HepG2 (cell line): ENCODE results near the gene ECE2. TPM values are rescaled to one million over a fixed set of nuclear protein-coding genes. Genes with fewer than 3 reads are reported as not detected.

ENCODE experiments used
- ATAC-seq: fragments of 200-7000 bp; cut with Tn5 transposase; 3 replicates; pipeline ENCODE4 v1.9.1; 2020; ENCODE audit warnings: mild to moderate bottlenecking, moderate library complexity
- BruUV-seq: library from RNA; stranded (reverse); fragments of 400-500 nt; replicated peaks from 2 replicates; lab custom pipeline; 2021; lab: Mats Ljungman, UMichigan
- CTCF ChIA-PET: fragments of 300-600 bp; formaldehyde crosslinking; extraction: SDS; loops from one replicate; lab custom pipeline; 2021; ENCODE audit warnings: low total read pairs, inconsistent platforms, low intra/inter-chr PET ratio; lab: Yijun Ruan, JAX
- POLR2A ChIA-PET: fragments of 350-600 bp; sonication (Branson Sonifier 250); formaldehyde crosslinking; loops from one replicate; lab custom pipeline; 2020; ENCODE audit warnings: antibody characterized with exemption, inconsistent platforms; lab: Yijun Ruan, JAX
- DNase-seq: peaks from one replicate; pipeline ENCODE4 v3.0.0-alpha.2; 2015; ENCODE audit warnings: low spot score
- FAIRE-seq: peaks from 3 replicates; lab custom pipeline; 2011; peaks lifted over from hg19 to GRCh38; lab: Jason Lieb, UNC
- H2AFZ ChIP-seq: one replicate; pipeline ENCODE4 v1.6.1; 2011; ENCODE audit warnings: low read length, inconsistent platforms
- H3K27ac ChIP-seq: fragments of 300-600 bp; 3 replicates; pipeline ENCODE4 v1.8.0; 2011; ENCODE audit warnings: mixed run types, mild to moderate bottlenecking, mixed read lengths, low read length, inconsistent platforms; ENCODE audit not compliant: insufficient read depth; ENCODE audit errors: extremely low read length
- H3K27me3 ChIP-seq, 2 experiments: fragments of 200-600 bp in 1 of 2; 2 replicates in 1 of 2; 3 replicates in 1 of 2; pipeline versions ENCODE4 v1.6.0 to v1.8.0; 2011; ENCODE audit warnings: low read length in 2 of 2, mild to moderate bottlenecking in 2 of 2, moderate library complexity in 2 of 2, inconsistent platforms in 1 of 2; ENCODE audit not compliant: insufficient read depth in 2 of 2, control insufficient read depth in 1 of 2
- H3K36me3 ChIP-seq, 2 experiments: fragments of 200-600 bp in 1 of 2; replicated peaks in 1 of 2; 2 replicates in 1 of 2; 3 replicates in 1 of 2; pipeline versions ENCODE4 v1.5.1 to v1.8.0; 2011; ENCODE audit warnings: low read length in 2 of 2, inconsistent platforms in 1 of 2; ENCODE audit not compliant: insufficient read depth in 2 of 2, control insufficient read depth in 1 of 2
- H3K4me1 ChIP-seq: 2 replicates; pipeline ENCODE4 v1.5.1; 2012; ENCODE audit warnings: low read length, inconsistent platforms; ENCODE audit not compliant: insufficient read depth
- H3K4me2 ChIP-seq: 2 replicates; pipeline ENCODE4 v1.6.0; 2011; ENCODE audit warnings: low read depth, low read length, inconsistent platforms
- H3K4me3 ChIP-seq, 3 experiments: fragments of 200-600 bp in 1 of 3; sonication (generic), shearing (Covaris generic) in 1 of 3; replicated peaks in 1 of 3; 2 replicates each; pipeline ENCODE4 v1.5.1; 2011 to 2016; ENCODE audit warnings: low read length in 3 of 3, inconsistent platforms in 2 of 3, low read depth in 2 of 3, mild to moderate bottlenecking in 2 of 3, control low read depth in 1 of 3, mixed read lengths in 1 of 3; ENCODE audit not compliant: insufficient read depth in 1 of 3
- H3K79me2 ChIP-seq: one replicate; pipeline ENCODE4 v1.6.1; 2011; ENCODE audit warnings: low read length, inconsistent platforms; ENCODE audit not compliant: insufficient read depth
- H3K9ac ChIP-seq: 2 replicates; pipeline ENCODE4 v1.6.0; 2011; ENCODE audit warnings: mild to moderate bottlenecking, low read depth, low read length, inconsistent platforms; ENCODE audit not compliant: insufficient read depth
- H3K9me3 ChIP-seq: 2 replicates; pipeline ENCODE4 v1.5.1; 2012; ENCODE audit warnings: mild to moderate bottlenecking, low read length
- H4K20me1 ChIP-seq: 2 replicates; pipeline ENCODE4 v1.6.0; 2011; ENCODE audit warnings: inconsistent platforms, mild to moderate bottlenecking, low read length, moderate library complexity; ENCODE audit not compliant: insufficient read depth
- AGO1 ChIP-seq: fragments of 200-400 bp; formaldehyde crosslinking; IDR thresholded peaks from 2 replicates; pipeline ENCODE4 v1.6.1; 2017; ENCODE audit warnings: mild to moderate bottlenecking, low read depth, low read length, moderate library complexity; ENCODE audit not compliant: poor library complexity, severe bottlenecking
- ATF6 ChIP-seq: sonication (generic); formaldehyde crosslinking; conservative IDR thresholded peaks from 2 replicates; pipeline ENCODE4 v1.4.0; 2020; ENCODE audit warnings: missing genetic modification reagents
- GABPA ChIP-seq, 2 experiments: IDR thresholded peaks; 2 replicates each; pipeline ENCODE4 v1.6.1; 2011 to 2016; ENCODE audit warnings: low read depth in 2 of 2, low read length in 1 of 2, missing biosample characterization in 1 of 2, missing genetic modification characterization in 1 of 2
- MTF1 ChIP-seq: sonication (generic); formaldehyde crosslinking; IDR thresholded peaks from 2 replicates; pipeline ENCODE4 v1.5.0; 2020; ENCODE audit warnings: missing genetic modification reagents
- NBN ChIP-seq: fragments of 450-650 bp; conservative IDR thresholded peaks from 2 replicates; pipeline ENCODE4 v1.6.1; 2017
- PRPF4 ChIP-seq: fragments of 200-400 bp; formaldehyde crosslinking; IDR thresholded peaks from 2 replicates; pipeline ENCODE4 v1.6.1; 2016; ENCODE audit warnings: low read length, low read depth; ENCODE audit not compliant: poor library complexity, severe bottlenecking
- ZBTB1 ChIP-seq: sonication (generic); formaldehyde crosslinking; IDR thresholded peaks from 2 replicates; pipeline ENCODE4 v1.4.0; 2020; ENCODE audit warnings: missing genetic modification reagents, borderline replicate concordance
- ZMYM2 ChIP-seq: sonication (generic); formaldehyde crosslinking; IDR thresholded peaks from 2 replicates; pipeline ENCODE4 v1.8.0; 2022; ENCODE audit warnings: mild to moderate bottlenecking, missing genetic modification reagents
- ZNF263 ChIP-seq: sonication (generic); formaldehyde crosslinking; IDR thresholded peaks from 2 replicates; pipeline ENCODE4 v1.4.0; 2020; ENCODE audit warnings: missing genetic modification reagents
- ZNF274 ChIP-seq: sonication (generic); formaldehyde crosslinking; IDR thresholded peaks from 2 replicates; pipeline ENCODE4 v1.5.1; 2020; ENCODE audit warnings: mild to moderate bottlenecking, missing genetic modification reagents
- ZNF280D ChIP-seq: sonication (generic); formaldehyde crosslinking; IDR thresholded peaks from 2 replicates; pipeline ENCODE4 v1.5.1; 2020; ENCODE audit warnings: mild to moderate bottlenecking, missing genetic modification reagents
- ZNF501 ChIP-seq: sonication (generic); formaldehyde crosslinking; IDR thresholded peaks from 2 replicates; pipeline ENCODE4 v1.5.1; 2020; ENCODE audit warnings: mild to moderate bottlenecking, moderate library complexity, missing genetic modification reagents
- ZNF782 ChIP-seq: sonication (generic); formaldehyde crosslinking; IDR thresholded peaks from 2 replicates; pipeline ENCODE4 v1.4.0; 2020; ENCODE audit warnings: missing genetic modification reagents, mild to moderate bottlenecking, borderline replicate concordance
- WGBS: methylation state at CpG from one replicate; pipeline ENCODE4 v1.1.6; 2017; ENCODE audit warnings: low lambda C conversion rate; 5-methylcytosine and 5-hydroxymethylcytosine counted together
- in situ Hi-C: cut with HindIII; loops from 2 replicates; pipeline ENCODE4 v1.10.0; 2017; ENCODE audit warnings: low pct_unique_long_range_greater_than_20kb; ENCODE audit not compliant: extremely low pct_ligation_motif_present
- intact Hi-C: fragments of 100-400 bp; cut with micrococcal nuclease; formaldehyde crosslinking; loops from one replicate; pipeline ENCODE4 v1.10.0; 2022; ENCODE audit not compliant: unreplicated experiment
- polyA plus RNA-seq, 8 experiments: library from polyadenylated mRNA; depleted of rRNA in 3 of 8; stranded (reverse) in 7 of 8; unstranded in 1 of 8; fragments of >200 nt; fragmentation: Illumina TruSeq in 4 of 8; extraction: Trizol in 4 of 8; gene quantifications; 2 replicates each; pipeline versions ENCODE4 v1.2.1 to v1.2.3, GENCODE V29; 2011 to 2016; ENCODE audit warnings: low read depth in 4 of 8, missing spikeins in 1 of 8, mixed read lengths in 1 of 8; ENCODE audit not compliant: insufficient read depth in 1 of 8
- total RNA-seq, 5 experiments: library from RNA; depleted of rRNA; stranded (reverse); fragments of >200 nt; fragmentation: Illumina TruSeq; extraction: Trizol; gene quantifications; 2 replicates each; pipeline ENCODE4 v1.2.3, GENCODE V29; 2016; ENCODE audit warnings: low read depth in 1 of 5
- TF ChIP-seq, protein P1 (sequence below): sonication (generic); formaldehyde crosslinking; IDR thresholded peaks from 2 replicates; pipeline ENCODE4 v1.8.1; 2023; ENCODE audit warnings: mild to moderate bottlenecking, missing genetic modification reagents

ECE2 gene
- total and polyA plus RNA-seq, 2 of the 13 experiments (the other 11 are each of a cell fraction or from before 2014, with no cell fraction given), result not detected

DNA sequence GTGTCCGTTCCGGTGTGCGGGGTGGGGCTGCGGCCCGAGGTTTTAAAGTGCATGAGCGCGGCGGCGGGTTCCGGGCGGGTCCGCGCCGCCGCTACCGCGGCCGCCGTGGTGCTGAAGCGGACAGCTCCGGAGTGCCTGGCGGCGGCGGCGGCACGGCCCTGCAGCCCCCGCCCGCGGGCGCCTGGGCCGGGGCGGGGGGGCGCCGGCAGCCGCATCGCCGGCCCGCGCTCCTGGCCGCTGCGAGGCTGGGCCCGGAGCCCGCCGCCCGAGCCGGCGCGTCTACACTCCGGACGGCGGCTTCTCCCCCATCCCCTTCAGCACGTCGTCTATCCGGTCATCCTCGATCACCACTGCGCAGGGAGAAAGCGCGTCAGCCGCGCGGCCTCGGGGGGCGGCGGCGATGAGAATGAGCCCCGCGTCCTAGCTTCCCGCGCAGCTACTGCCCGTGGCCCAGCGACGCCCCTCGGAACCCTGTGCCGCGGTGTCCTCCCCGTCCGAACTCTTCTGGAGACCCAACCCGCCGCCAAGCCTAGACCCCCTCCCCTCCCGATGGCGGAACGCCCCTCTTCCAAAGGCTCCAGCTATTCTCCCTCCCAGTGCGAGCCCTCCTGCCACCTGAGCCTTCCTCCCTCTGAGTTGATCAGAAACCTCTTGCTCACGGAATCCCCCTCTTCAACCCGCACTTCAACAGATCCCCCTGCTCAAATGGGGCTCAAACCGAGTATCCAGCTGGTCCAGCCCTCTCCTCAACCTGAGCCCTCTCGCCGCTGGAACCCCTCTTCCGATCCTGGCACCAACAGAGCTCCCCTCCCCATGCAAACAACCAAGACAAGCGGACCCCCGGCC is 15.7 kb upstream of the ECE2 start (continued):
- TF ChIP-seq ZBTB1 (CRISPR knock-in tag) (no peak), GABPA (IDR thresholded peaks at IDR 0.05; ENCODE audit: low read depth, low read length) (no peak), GABPA (CRISPR knock-in tag; IDR thresholded peaks at IDR 0.05; ENCODE audit: low read depth) (no peak), ATF6 (no peak), MTF1 (CRISPR knock-in tag) (no peak)

GRCh38 chr3:184260724-184261269 is 15.0 kb upstream of the ECE2 start:
- FAIRE-seq (no peak), DNase-seq (no peak), ATAC-seq (peak; percentile 18)
- BruUV-seq, result no TSS peak
- ChIA-PET CTCF (no interaction called here), POLR2A (interaction anchor here (1.6 kb wide), 1 partner anchor 11 kb away, joined by 8 read pairs; no protein-coding TSS in a partner anchor)
- peaks cover 12% of the 10 kb centered on the region; the same call in 1 of the 2 replicates for H4K20me1 ChIP-seq
- no peak overlapping the region for H2AFZ ChIP-seq
- WGBS, result 0% methylated on average over 11 of the region's 49 CpGs
- peaks cover 3 to 27% of the 10 kb centered on the region in 2 experiments for H3K27me3 ChIP-seq
- peak overlapping the region; percentile 84 for H3K4me2 ChIP-seq
- no peaks in the 10 kb centered on the region for H3K9me3 ChIP-seq
- H3K27ac ChIP-seq, result no peak overlapping the region
- 0 out of 5 replicates have a peak, but pooled peaks cover 0 to 1% of the 10 kb centered on the region in 2 experiments for H3K36me3 ChIP-seq
- H3K4me1 ChIP-seq, result peaks cover 24% of the 10 kb centered on the region
- no peak overlapping the region for H3K9ac ChIP-seq
- H3K79me2 ChIP-seq, result no peaks in the 10 kb centered on the region
- peak overlapping the region; percentile 61 to 73 (median 62) for H3K4me3 ChIP-seq
- in situ Hi-C loops (no loop called here), intact Hi-C loops (loop anchor here (1.0 kb wide), 1 partner anchor 25 kb away; no protein-coding TSS in a partner anchor)
- TF ChIP-seq ZNF280D (CRISPR knock-in tag) (no peak), AGO1 (peak; percentile 85), ZNF501 (CRISPR knock-in tag) (peak; percentile 48; the same call in 1 of the 2 replicates), ZMYM2 (CRISPR knock-in tag) (no peak), ZNF274 (CRISPR knock-in tag) (0 out of 2 replicates have a peak, but pooled peaks have one; percentile 65), ZNF263 (0 out of 2 replicates have a peak, but pooled peaks have one; percentile 29), PRPF4 (no peak), ZNF782 (no peak), NBN (no peak)
- TF ChIP-seq, protein P1, sequence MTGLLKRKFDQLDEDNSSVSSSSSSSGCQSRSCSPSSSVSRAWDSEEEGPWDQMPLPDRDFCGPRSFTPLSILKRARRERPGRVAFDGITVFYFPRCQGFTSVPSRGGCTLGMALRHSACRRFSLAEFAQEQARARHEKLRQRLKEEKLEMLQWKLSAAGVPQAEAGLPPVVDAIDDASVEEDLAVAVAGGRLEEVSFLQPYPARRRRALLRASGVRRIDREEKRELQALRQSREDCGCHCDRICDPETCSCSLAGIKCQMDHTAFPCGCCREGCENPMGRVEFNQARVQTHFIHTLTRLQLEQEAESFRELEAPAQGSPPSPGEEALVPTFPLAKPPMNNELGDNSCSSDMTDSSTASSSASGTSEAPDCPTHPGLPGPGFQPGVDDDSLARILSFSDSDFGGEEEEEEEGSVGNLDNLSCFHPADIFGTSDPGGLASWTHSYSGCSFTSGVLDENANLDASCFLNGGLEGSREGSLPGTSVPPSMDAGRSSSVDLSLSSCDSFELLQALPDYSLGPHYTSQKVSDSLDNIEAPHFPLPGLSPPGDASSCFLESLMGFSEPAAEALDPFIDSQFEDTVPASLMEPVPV (CRISPR knock-in tag), result no peak
